Activated T-helper 17 cell treated with anti-CD3 and anti-CD28 coated beads, Interleukin-2, amount 50 U/mL, for 72 hours (primary cell): Measurements from ENCODE around the gene CCDC107. TPM values are rescaled to one million over a fixed set of nuclear protein-coding genes. Genes with fewer than 3 reads are reported as not detected.

ENCODE experiments used
- ATAC-seq: fragments of 150-1000 bp; cut with Tn5 transposase; replicated peaks from 2 replicates; pipeline ENCODE4 v1.10.0; 2021; ENCODE audit warnings: mild to moderate bottlenecking, moderate library complexity
- H3K27ac Mint-ChIP-seq: one replicate; pipeline ENCODE4 v1.8.0; 2022; ENCODE audit warnings: mixed read lengths
- H3K27me3 Mint-ChIP-seq: one replicate; pipeline ENCODE4 v1.8.0; 2022; ENCODE audit warnings: mixed read lengths
- H3K36me3 Mint-ChIP-seq: one replicate; pipeline ENCODE4 v1.8.0; 2022; ENCODE audit warnings: low read depth, mild to moderate bottlenecking, mixed read lengths
- H3K4me1 Mint-ChIP-seq: one replicate; pipeline ENCODE4 v1.8.0; 2022; ENCODE audit warnings: mixed read lengths
- H3K4me3 Mint-ChIP-seq: one replicate; pipeline ENCODE4 v1.8.0; 2022; ENCODE audit warnings: mild to moderate bottlenecking, mixed read lengths
- H3K9me3 Mint-ChIP-seq: one replicate; pipeline ENCODE4 v1.8.0; 2022; ENCODE audit warnings: mixed read lengths
- total RNA-seq, 2 donors: library from RNA; stranded (reverse); gene quantifications; one replicate each; pipeline ENCODE4 v1.2.3, GENCODE V29; 2022

The CCDC107 gene
- total RNA-seq, 2 donors from 2014 or later: 17.5 to 19.8 TPM

DNA sequence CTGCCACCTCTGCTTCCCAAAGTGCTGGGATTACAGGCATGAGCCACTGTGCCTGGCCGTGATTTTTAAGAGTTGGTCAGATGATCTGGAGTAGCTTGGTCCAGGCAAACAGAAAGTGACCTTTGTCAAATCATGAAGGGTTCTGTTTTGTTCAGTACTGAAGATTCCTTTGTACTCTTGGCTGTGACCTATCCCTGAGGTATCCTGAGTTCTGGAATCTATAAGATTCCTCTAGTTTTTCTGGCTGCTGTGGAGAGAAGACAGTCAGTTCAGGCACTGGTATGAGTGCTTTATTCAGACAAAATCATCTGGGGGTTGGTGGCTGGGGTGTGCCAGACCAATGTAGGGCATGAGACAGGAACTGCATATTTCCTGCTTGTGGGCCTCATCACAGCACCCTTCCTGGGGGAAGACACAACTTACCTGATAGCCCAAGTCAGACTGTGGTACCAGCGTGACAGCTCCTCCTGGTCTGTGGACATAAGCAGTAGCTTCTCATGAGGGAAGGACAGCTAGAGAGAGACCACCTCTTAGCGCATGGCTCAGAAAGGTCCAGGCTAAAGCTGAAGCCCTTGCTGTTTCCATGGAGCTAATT is 3.8 kb downstream of the CCDC107 start:
- Mint-ChIP-seq H3K27ac (peak overlapping the region; percentile 82), H3K9me3 (no peaks in the 10 kb centered on the region), H3K4me3 (peak overlapping the region; percentile 98), H3K4me1 (peaks cover 64% of the 10 kb centered on the region), H3K27me3 (no peaks in the 10 kb centered on the region), H3K36me3 (peaks cover 61% of the 10 kb centered on the region)
- no peak for ATAC-seq

DNA sequence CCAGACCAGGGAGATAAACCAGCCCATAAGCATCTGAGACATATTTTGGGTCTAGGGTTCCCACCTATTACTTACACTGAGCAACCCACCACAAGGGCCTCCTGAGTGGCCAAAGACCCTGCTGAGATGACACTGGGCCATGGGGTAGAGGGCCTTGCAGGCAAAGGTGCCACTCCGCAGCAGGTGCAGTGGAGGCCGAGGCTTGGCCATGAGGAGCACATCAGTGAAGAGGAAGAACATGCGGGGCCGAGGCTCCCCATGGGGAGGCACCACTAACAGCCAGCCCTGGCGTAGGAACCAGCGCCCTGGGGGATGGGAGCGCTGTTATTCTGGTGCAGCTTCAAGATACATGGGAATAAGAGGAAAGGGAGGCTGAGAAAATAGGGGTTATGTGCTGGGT is 4.3 kb downstream of the CCDC107 start:
- Mint-ChIP-seq H3K4me1 (peaks cover 58% of the 10 kb centered on the region), H3K4me3 (peak overlapping the region; percentile 98), H3K27ac (peak overlapping the region; percentile 82), H3K36me3 (peaks cover 55% of the 10 kb centered on the region), H3K27me3 (no peaks in the 10 kb centered on the region), H3K9me3 (no peaks in the 10 kb centered on the region)
- no peak for ATAC-seq

DNA sequence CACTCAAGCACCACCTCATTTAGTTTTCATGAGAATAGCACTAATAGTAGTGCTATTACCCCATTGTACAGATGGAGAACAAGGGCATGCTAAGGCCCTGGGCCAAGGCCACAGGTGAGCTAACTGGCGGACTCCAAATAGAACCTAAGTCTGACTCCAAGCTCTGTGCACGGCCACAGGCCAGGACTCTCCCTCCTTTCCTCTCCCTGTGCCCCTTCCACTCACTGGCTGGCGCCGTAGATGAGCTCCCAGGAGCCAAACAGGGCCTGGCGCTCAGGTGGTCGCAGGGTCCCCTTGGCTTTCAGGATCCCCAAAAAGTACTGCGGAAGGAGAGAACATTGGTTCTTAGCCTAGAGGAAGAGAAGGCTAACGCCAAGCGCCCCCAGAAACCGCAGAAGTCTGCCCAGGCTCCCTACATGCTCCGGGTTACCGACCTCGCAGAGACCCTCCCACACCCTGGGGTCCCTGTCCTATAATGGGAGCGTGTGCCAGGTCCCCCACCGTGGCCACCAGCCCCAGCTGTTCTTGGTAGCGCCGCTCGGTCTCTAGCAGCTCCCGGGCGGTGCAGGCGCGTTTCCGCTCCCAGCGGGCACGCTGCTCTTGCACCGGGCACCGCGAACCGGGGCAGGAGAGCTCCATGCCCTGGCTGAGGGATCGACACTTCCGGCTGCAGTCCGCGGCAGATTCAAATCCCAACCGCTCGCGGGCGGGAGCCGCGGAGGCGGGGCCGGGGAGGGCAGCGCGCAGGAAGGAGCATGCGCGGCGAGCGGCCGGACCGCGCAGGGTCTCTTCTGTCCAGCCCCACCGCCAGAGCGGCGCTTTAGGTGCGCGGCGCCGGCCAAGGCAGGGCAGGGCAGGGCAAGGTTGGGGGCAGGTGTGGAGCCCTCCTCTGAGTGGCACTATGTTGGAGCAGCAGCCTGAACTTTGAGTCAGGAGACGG is 6.7 kb downstream of the CCDC107 start, which contains the start of gene ARHGEF39:
ARHGEF39 (minus strand) TSS at position 665 of the 940 bp plus-strand sequence; CDS start at position 639, 26 bp downstream.
- no peaks in the 10 kb centered on the region for H3K9me3 Mint-ChIP-seq
- peak within 1 kb of the TSS; percentile 73 for H3K27ac Mint-ChIP-seq

DNA sequence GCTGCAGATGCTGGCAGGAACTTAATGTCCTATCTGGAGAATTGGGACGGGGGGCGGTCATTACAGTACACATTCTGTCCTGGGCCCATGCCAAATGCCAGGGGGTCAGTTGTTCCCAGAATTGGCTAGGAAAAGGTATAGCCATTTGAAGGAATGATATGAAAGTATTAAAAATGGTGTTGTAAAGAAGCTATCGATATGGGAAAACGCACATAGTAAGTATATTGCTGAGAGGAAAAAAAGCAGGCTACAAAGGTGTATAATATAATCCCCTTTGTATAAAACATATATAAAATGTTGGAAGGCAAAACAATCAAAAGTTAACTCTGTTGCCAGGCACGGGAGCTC is 7.4 kb downstream of the CCDC107 start:
- peak overlapping the region; percentile 73 for H3K27ac Mint-ChIP-seq
- H3K36me3 Mint-ChIP-seq: peaks cover 25% of the 10 kb centered on the region
- H3K4me1 Mint-ChIP-seq: peaks cover 41% of the 10 kb centered on the region

More for the DNA sequence above, 6.7 kb downstream of the CCDC107 start, which contains the start of gene ARHGEF39:
- Mint-ChIP-seq H3K4me3 (peak within 1 kb of the TSS; percentile 98), H3K36me3 (peaks cover 32% of the 10 kb centered on the region), H3K27me3 (no peaks in the 10 kb centered on the region), H3K4me1 (peaks cover 42% of the 10 kb centered on the region)
- ATAC-seq: peak; percentile 89

DNA sequence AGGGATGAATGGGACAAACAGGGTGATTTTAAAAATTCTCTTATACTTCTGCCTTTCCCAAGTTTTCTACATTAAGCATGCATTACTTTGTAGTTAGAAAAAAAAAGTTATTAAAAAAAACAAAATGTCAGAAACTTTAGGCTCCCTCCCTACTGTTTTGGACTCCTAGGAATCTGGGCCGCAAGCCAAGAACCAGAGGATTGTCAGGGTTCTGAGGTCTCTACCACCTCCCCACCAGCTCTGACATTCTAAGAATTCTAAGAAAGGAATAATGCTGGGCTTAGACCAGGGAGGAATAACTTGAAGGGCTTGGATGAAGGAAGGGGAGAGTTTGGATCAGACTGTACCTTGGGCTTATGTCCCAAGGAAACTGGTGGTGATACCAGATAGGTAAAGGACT is 8.0 kb downstream of the CCDC107 start:
- Mint-ChIP-seq H3K27me3 (no peaks in the 10 kb centered on the region), H3K36me3 (peaks cover 19% of the 10 kb centered on the region), H3K4me1 (peaks cover 35% of the 10 kb centered on the region), H3K4me3 (peak overlapping the region; percentile 98), H3K27ac (peak overlapping the region; percentile 73), H3K9me3 (no peaks in the 10 kb centered on the region)
- ATAC-seq: no peak

More for the DNA sequence above, 7.4 kb downstream of the CCDC107 start:
- peak overlapping the region; percentile 98 for H3K4me3 Mint-ChIP-seq
- no peak for ATAC-seq
- no peaks in the 10 kb centered on the region for H3K27me3 Mint-ChIP-seq
- no peaks in the 10 kb centered on the region for H3K9me3 Mint-ChIP-seq

DNA sequence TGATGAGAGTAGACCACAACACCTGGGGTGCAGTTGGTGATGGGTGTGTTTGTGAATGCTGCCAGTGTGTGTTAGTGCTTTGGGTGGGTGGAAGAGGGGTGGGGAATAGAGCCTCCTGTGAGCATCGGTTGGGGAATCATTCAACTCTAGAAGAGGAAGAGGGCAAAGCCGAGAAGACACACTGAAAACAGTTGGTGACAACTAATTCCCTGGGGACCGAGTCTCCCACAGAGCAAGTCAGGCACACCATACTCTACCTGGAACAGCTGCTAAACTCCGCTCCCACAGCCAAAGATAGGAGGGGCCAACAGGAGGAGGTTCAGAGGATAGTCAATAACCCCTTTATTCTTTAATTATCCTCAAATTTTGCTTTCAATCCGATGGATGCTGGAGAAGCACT is 8.5 kb downstream of the CCDC107 start:
- no peak for ATAC-seq
- H3K27me3 Mint-ChIP-seq: no peaks in the 10 kb centered on the region
- H3K36me3 Mint-ChIP-seq: peaks cover 14% of the 10 kb centered on the region
- H3K4me1 Mint-ChIP-seq: peaks cover 34% of the 10 kb centered on the region
- peak overlapping the region; percentile 73 for H3K27ac Mint-ChIP-seq
- H3K4me3 Mint-ChIP-seq: no peak overlapping the region
- no peaks in the 10 kb centered on the region for H3K9me3 Mint-ChIP-seq

DNA sequence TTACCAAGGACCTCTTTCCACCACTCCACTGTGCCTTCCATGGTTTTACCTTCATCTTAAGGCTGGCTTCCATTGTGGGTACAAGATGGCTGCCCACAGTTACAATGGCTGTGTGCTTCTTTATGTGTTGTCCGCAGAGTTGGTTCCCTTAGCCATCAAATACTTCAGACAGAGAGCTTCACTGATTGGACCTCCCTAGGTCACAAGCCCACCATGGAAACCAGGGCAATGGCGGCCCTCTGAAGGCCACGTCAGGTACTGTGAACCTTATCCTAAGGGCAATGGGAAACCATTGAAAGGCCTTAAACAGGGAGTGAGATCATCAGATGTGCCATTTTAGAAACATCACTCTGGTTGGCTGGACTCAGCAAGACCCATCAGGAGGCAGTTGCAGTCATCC is 9.8 kb downstream of the CCDC107 start:
- no peaks in the 10 kb centered on the region for H3K27me3 Mint-ChIP-seq
- no peaks in the 10 kb centered on the region for H3K9me3 Mint-ChIP-seq
- peaks cover 20% of the 10 kb centered on the region for H3K4me1 Mint-ChIP-seq
- no peak for ATAC-seq
- no peak overlapping the region for H3K27ac Mint-ChIP-seq
- H3K4me3 Mint-ChIP-seq: no peak overlapping the region
- H3K36me3 Mint-ChIP-seq: peaks cover under 1% of the 10 kb centered on the region

DNA sequence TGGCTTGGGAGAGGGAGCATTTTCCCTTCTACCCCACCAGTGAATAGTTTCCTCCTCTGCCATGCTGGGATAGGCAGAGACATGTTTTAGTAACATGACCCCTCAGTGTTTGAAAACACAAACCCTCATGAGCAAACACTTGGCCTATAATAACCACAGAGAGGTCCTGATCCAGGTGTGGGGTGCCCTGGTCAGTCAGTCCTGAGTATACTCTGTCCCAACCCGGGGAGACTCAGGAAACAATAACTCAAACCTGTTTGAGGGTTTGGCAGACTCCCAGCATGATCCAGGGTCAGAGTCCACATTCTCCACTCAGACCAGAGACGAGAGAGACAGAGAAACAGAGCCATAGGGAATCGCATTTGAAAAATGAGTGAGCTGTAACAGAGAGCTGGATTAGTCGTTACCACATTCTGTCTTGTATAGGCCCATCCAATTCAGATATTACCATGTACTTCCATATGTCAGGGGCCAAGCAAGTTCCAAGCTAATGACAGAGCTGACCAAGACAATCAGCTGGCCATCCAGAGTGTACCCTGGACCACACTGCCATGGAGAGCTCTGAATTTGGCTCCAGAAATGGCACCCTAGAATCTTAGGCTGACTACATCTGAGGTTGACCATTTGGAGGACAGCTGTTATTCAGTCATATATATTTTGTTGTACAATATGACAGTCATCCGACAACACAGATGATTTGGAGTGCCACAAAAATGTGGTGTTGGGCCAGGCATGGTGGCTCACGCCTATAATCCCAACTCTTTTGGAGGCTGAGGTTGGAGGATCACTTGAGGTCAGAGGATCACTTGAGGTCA is 11.4 kb downstream of the CCDC107 start:
- H3K27me3 Mint-ChIP-seq: peaks cover 3% of the 10 kb centered on the region
- peaks cover 13% of the 10 kb centered on the region for H3K4me1 Mint-ChIP-seq
- no peaks in the 10 kb centered on the region for H3K36me3 Mint-ChIP-seq
- H3K9me3 Mint-ChIP-seq: no peaks in the 10 kb centered on the region
- no peak for ATAC-seq
- H3K27ac Mint-ChIP-seq: no peak overlapping the region
- H3K4me3 Mint-ChIP-seq: no peak overlapping the region

DNA sequence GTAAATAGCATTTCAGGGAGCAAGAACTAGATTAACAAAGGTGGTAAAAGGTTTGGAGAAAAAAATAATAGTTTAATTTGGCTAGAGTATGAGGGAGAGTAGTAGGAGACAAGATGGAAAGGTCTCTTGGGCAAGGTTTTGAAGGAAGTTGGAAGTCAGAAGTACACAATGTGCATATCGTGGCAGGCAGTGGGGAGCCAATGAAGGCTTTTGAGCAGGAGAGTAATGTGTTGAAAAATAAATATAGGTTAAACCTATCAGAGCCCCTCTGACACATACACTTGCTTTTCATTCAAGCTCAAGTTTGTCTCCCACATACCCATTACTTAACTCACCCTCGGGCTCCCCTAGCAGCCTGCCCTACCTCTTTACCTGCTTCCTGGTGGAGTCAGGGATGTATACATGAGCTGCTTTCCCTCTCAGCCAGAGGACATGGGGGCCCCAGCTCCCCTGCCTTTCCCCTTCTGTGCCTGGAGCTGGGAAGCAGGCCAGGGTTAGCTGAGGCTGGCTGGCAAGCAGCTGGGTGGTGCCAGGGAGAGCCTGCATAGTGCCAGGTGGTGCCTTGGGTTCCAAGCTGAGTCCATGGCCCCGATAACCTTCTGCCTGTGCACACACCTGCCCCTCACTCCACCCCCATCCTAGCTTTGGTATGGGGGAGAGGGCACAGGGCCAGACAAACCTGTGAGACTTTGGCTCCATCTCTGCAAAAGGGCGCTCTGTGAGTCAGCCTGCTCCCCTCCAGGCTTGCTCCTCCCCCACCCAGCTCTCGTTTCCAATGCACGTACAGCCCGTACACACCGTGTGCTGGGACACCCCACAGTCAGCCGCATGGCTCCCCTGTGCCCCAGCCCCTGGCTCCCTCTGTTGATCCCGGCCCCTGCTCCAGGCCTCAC is 15.3 kb downstream of the CCDC107 start, which contains the start of gene CA9:
CA9 (plus strand) TSS at position 797 of the 893 bp plus-strand sequence; CDS start at position 829, 32 bp downstream.
- peak; percentile 29 for ATAC-seq
- H3K4me1 Mint-ChIP-seq: peaks cover 12% of the 10 kb centered on the region
- H3K27ac Mint-ChIP-seq: peak within 1 kb of the TSS; percentile 1
- H3K27me3 Mint-ChIP-seq: peaks cover 5% of the 10 kb centered on the region
- H3K36me3 Mint-ChIP-seq: no peaks in the 10 kb centered on the region
- H3K4me3 Mint-ChIP-seq: peak within 1 kb of the TSS; percentile 45
- no peaks in the 10 kb centered on the region for H3K9me3 Mint-ChIP-seq

DNA sequence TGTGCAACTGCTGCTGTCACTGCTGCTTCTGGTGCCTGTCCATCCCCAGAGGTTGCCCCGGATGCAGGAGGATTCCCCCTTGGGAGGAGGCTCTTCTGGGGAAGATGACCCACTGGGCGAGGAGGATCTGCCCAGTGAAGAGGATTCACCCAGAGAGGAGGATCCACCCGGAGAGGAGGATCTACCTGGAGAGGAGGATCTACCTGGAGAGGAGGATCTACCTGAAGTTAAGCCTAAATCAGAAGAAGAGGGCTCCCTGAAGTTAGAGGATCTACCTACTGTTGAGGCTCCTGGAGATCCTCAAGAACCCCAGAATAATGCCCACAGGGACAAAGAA is 15.9 kb downstream of the CCDC107 start:
- Mint-ChIP-seq H3K27me3 (peaks cover 5% of the 10 kb centered on the region), H3K36me3 (no peaks in the 10 kb centered on the region), H3K4me1 (peaks cover 12% of the 10 kb centered on the region), H3K27ac (peak overlapping the region; percentile 1), H3K9me3 (no peaks in the 10 kb centered on the region), H3K4me3 (peak overlapping the region; percentile 45)
- no peak for ATAC-seq

DNA sequence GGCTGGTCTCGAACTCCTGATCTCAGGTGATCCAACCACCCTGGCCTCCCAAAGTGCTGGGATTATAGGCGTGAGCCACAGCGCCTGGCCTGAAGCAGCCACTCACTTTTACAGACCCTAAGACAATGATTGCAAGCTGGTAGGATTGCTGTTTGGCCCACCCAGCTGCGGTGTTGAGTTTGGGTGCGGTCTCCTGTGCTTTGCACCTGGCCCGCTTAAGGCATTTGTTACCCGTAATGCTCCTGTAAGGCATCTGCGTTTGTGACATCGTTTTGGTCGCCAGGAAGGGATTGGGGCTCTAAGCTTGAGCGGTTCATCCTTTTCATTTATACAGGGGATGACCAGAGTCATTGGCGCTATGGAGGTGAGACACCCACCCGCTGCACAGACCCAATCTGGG is 17.1 kb downstream of the CCDC107 start:
- peak; percentile 10 for ATAC-seq
- Mint-ChIP-seq H3K9me3 (no peaks in the 10 kb centered on the region), H3K4me3 (peak overlapping the region; percentile 74), H3K27ac (no peak overlapping the region), H3K36me3 (no peaks in the 10 kb centered on the region), H3K4me1 (peaks cover 12% of the 10 kb centered on the region), H3K27me3 (peaks cover 5% of the 10 kb centered on the region)

DNA sequence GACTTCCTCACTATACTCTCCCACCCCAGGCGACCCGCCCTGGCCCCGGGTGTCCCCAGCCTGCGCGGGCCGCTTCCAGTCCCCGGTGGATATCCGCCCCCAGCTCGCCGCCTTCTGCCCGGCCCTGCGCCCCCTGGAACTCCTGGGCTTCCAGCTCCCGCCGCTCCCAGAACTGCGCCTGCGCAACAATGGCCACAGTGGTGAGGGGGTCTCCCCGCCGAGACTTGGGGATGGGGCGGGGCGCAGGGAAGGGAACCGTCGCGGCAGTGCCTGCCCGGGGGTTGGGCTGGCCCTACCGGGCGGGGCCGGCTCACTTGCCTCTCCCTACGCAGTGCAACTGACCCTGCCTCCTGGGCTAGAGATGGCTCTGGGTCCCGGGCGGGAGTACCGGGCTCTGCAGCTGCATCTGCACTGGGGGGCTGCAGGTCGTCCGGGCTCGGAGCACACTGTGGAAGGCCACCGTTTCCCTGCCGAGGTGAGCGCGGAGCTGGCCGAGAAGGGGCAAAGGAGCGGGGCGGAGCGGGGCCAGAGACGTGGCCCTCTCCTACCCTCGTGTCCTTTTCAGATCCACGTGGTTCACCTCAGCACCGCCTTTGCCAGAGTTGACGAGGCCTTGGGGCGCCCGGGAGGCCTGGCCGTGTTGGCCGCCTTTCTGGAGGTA is 17.8 kb downstream of the CCDC107 start:
- peak overlapping the region; percentile 56 for H3K27ac Mint-ChIP-seq

DNA sequence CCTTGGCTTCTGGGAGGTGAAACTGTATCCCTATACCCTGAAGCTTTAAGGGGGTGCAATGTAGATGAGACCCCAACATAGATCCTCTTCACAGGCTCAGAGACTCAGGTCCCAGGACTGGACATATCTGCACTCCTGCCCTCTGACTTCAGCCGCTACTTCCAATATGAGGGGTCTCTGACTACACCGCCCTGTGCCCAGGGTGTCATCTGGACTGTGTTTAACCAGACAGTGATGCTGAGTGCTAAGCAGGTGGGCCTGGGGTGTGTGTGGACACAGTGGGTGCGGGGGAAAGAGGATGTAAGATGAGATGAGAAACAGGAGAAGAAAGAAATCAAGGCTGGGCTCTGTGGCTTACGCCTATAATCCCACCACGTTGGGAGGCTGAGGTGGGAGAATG is 21.0 kb downstream of the CCDC107 start:
- Mint-ChIP-seq H3K27me3 (peaks cover 5% of the 10 kb centered on the region), H3K4me3 (no peak overlapping the region), H3K27ac (no peak overlapping the region), H3K9me3 (no peaks in the 10 kb centered on the region), H3K4me1 (peaks cover 12% of the 10 kb centered on the region), H3K36me3 (no peaks in the 10 kb centered on the region)
- no peak for ATAC-seq

More for the DNA sequence above, 17.8 kb downstream of the CCDC107 start:
- Mint-ChIP-seq H3K4me1 (peaks cover 12% of the 10 kb centered on the region), H3K36me3 (no peaks in the 10 kb centered on the region), H3K4me3 (peak overlapping the region; percentile 74), H3K27me3 (peaks cover 5% of the 10 kb centered on the region), H3K9me3 (no peaks in the 10 kb centered on the region)
- peak; percentile 92 for ATAC-seq
